IMR-90 (cell line): Measurements from ENCODE around the gene FOCAD. TPM values are rescaled to one million over a fixed set of nuclear protein-coding genes. Genes with fewer than 3 reads are reported as not detected.
A peak's percentile ranks its signal among the peaks of the same experiment; 100 is the strongest.

ENCODE experiments used
- ATAC-seq: fragments of 200-7000 bp; cut with Tn5 transposase; 2 replicates; pipeline ENCODE4 v1.9.1; 2020; ENCODE audit warnings: low read depth, mild to moderate bottlenecking, moderate library complexity
- BruUV-seq: library from RNA; stranded (reverse); fragments of 400-500 nt; replicated peaks from 2 replicates; lab custom pipeline; 2021; lab: Mats Ljungman, UMichigan
- CTCF ChIA-PET: fragments of 300-600 bp; formaldehyde crosslinking; extraction: SDS; loops from one replicate; lab custom pipeline; 2021; ENCODE audit warnings: antibody characterized with exemption; lab: Yijun Ruan, JAX
- POLR2A ChIA-PET: fragments of 300-600 bp; sonication (Branson Sonifier 250); formaldehyde crosslinking; loops from one replicate; lab custom pipeline; 2022; ENCODE audit warnings: antibody characterized with exemption; ENCODE audit not compliant: unreplicated experiment; lab: Charles Lee
- DNase-seq: peaks from one replicate; pipeline ENCODE4 v3.0.0; 2013
- H2AFZ ChIP-seq: replicated peaks from 2 replicates; pipeline ENCODE3; 2013; ENCODE audit warnings: low read length, mild to moderate bottlenecking; ENCODE audit not compliant: poor library complexity
- H2AK5ac ChIP-seq: 2 replicates; pipeline ENCODE4 v1.6.1; 2013; ENCODE audit warnings: low read depth, low read length, inconsistent platforms
- H2AK9ac ChIP-seq: replicated peaks from 2 replicates; pipeline ENCODE3; 2013; ENCODE audit warnings: mild to moderate bottlenecking, low read depth, low read length, moderate library complexity; ENCODE audit not compliant: poor library complexity
- H2BK120ac ChIP-seq: 2 replicates; pipeline ENCODE4 v1.6.1; 2013; ENCODE audit warnings: low read depth, low read length, inconsistent platforms
- H2BK15ac ChIP-seq: 3 replicates; pipeline ENCODE4 v1.6.1; 2013; ENCODE audit warnings: low read depth, low read length, inconsistent platforms
- H2BK20ac ChIP-seq: 2 replicates; pipeline ENCODE4 v1.6.1; 2013; ENCODE audit warnings: low read depth, mild to moderate bottlenecking, inconsistent platforms, low read length, moderate library complexity
- H2BK5ac ChIP-seq: 2 replicates; pipeline ENCODE4 v1.6.1; 2013; ENCODE audit warnings: mild to moderate bottlenecking, low read depth, low read length, inconsistent platforms; ENCODE audit not compliant: poor library complexity, severe bottlenecking
- H3K14ac ChIP-seq: replicated peaks from 2 replicates; pipeline ENCODE4 v1.6.1; 2013; ENCODE audit warnings: low read depth, low read length, inconsistent platforms
- H3K18ac ChIP-seq: 2 replicates; pipeline ENCODE4 v1.6.1; 2013; ENCODE audit warnings: low read depth, low read length, control low read depth
- H3K23ac ChIP-seq: 2 replicates; pipeline ENCODE4 v1.6.1; 2013; ENCODE audit warnings: low read depth, low read length, inconsistent platforms
- H3K27ac ChIP-seq: 2 replicates; pipeline ENCODE4 v1.5.1; 2013; ENCODE audit warnings: mild to moderate bottlenecking, control low read depth, low read length; ENCODE audit not compliant: insufficient read depth
- H3K27me3 ChIP-seq: 2 replicates; pipeline ENCODE4 v1.6.1; 2013; ENCODE audit warnings: low read length; ENCODE audit not compliant: control insufficient read depth, insufficient read depth
- H3K36me3 ChIP-seq: 2 replicates; pipeline ENCODE4 v1.6.1; 2013; ENCODE audit warnings: low read length, mixed read lengths; ENCODE audit not compliant: control insufficient read depth, insufficient read depth
- H3K4ac ChIP-seq: 2 replicates; pipeline ENCODE4 v1.6.1; 2013; ENCODE audit warnings: low read depth, low read length, inconsistent platforms
- H3K4me1 ChIP-seq: 2 replicates; pipeline ENCODE4 v1.6.1; 2013; ENCODE audit warnings: low read length, mixed read lengths; ENCODE audit not compliant: control insufficient read depth, insufficient read depth
- H3K4me2 ChIP-seq: 2 replicates; pipeline ENCODE4 v1.6.1; 2013; ENCODE audit warnings: low read depth, mild to moderate bottlenecking, control low read depth, low read length, moderate library complexity
- H3K4me3 ChIP-seq: 2 replicates; pipeline ENCODE4 v1.5.1; 2013; ENCODE audit warnings: low read depth, mild to moderate bottlenecking, control low read depth, low read length, moderate library complexity; ENCODE audit not compliant: insufficient read depth
- H3K56ac ChIP-seq: 2 replicates; pipeline ENCODE4 v1.6.1; 2013; ENCODE audit warnings: low read length, inconsistent platforms; ENCODE audit not compliant: insufficient read depth; ENCODE audit errors: extremely low read depth
- H3K79me1 ChIP-seq, 2 experiments: 2 replicates each; pipeline ENCODE4 v1.6.1; 2013; ENCODE audit warnings: low read length in 2 of 2, inconsistent platforms in 1 of 2, low read depth in 1 of 2
- H3K9ac ChIP-seq: 2 replicates; pipeline ENCODE4 v1.6.1; 2013; ENCODE audit warnings: low read depth, low read length, control low read depth
- H3K9me1 ChIP-seq: 2 replicates; pipeline ENCODE4 v1.6.1; 2013; ENCODE audit warnings: low read length, inconsistent platforms; ENCODE audit not compliant: insufficient read depth
- H3K9me3 ChIP-seq: 2 replicates; pipeline ENCODE4 v1.6.1; 2013; ENCODE audit warnings: low read length; ENCODE audit not compliant: control insufficient read depth, insufficient read depth
- H4K20me1 ChIP-seq: 2 replicates; pipeline ENCODE4 v1.6.1; 2013; ENCODE audit warnings: low read length, inconsistent platforms; ENCODE audit not compliant: insufficient read depth
- H4K5ac ChIP-seq: 2 replicates; pipeline ENCODE4 v1.6.1; 2013; ENCODE audit warnings: mild to moderate bottlenecking, low read depth, low read length, control low read depth
- H4K8ac ChIP-seq, 2 experiments: 2 replicates each; pipeline ENCODE4 v1.6.1; 2013; ENCODE audit warnings: low read depth in 2 of 2, low read length in 2 of 2, control low read depth in 1 of 2, inconsistent platforms in 1 of 2
- H4K91ac ChIP-seq: 2 replicates; pipeline ENCODE4 v1.6.1; 2013; ENCODE audit warnings: low read depth, low read length, inconsistent platforms; ENCODE audit not compliant: insufficient read depth
- BHLHE40 ChIP-seq: fragments of 150-350 bp; IDR thresholded peaks from 2 replicates; pipeline ENCODE4 v1.6.1; 2016; ENCODE audit warnings: mild to moderate bottlenecking, low read depth, low read length
- CEBPB ChIP-seq: IDR thresholded peaks from 2 replicates; pipeline ENCODE4 v1.6.1; 2012; ENCODE audit warnings: low read depth, low read length, improper control_type of control experiment
- CHD1 ChIP-seq: IDR thresholded peaks from 2 replicates; pipeline ENCODE4 v1.6.1; 2012; ENCODE audit warnings: low read depth, low read length, improper control_type of control experiment
- CTCF ChIP-seq: conservative IDR thresholded peaks from 2 replicates; pipeline ENCODE4 v1.5.1; 2012; ENCODE audit warnings: mild to moderate bottlenecking, low read depth, low read length, improper control_type of control experiment
- ELK1 ChIP-seq: fragments of 150-350 bp; IDR thresholded peaks from 2 replicates; pipeline ENCODE4 v1.6.1; 2016; ENCODE audit warnings: low read depth, mild to moderate bottlenecking, low read length, moderate library complexity, borderline replicate concordance
- MAFK ChIP-seq: IDR thresholded peaks from 2 replicates; pipeline ENCODE4 v1.6.1; 2012; ENCODE audit warnings: low read depth, low read length, improper control_type of control experiment
- MAZ ChIP-seq: IDR thresholded peaks from 2 replicates; pipeline ENCODE4 v1.6.1; 2012; ENCODE audit warnings: low read depth, mild to moderate bottlenecking, low read length, improper control_type of control experiment, moderate library complexity, borderline replicate concordance
- MXI1 ChIP-seq: IDR thresholded peaks from 2 replicates; pipeline ENCODE4 v1.6.1; 2012; ENCODE audit warnings: low read depth, mild to moderate bottlenecking, low read length, moderate library complexity, borderline replicate concordance
- NFE2L2 ChIP-seq: fragments of 150-350 bp; IDR thresholded peaks from 2 replicates; pipeline ENCODE4 v1.6.1; 2016; ENCODE audit warnings: low read depth, mild to moderate bottlenecking, low read length
- POLR2A ChIP-seq: IDR thresholded peaks from 2 replicates; pipeline ENCODE4 v1.6.1; 2012; ENCODE audit warnings: mild to moderate bottlenecking, low read depth, low read length
- RAD21 ChIP-seq: IDR thresholded peaks from 2 replicates; pipeline ENCODE4 v1.6.1; 2012; ENCODE audit warnings: low read length, improper control_type of control experiment
- RCOR1 ChIP-seq: IDR thresholded peaks from 2 replicates; pipeline ENCODE4 v1.6.1; 2012; ENCODE audit warnings: mild to moderate bottlenecking, low read length, improper control_type of control experiment; ENCODE audit not compliant: insufficient replicate concordance
- RFX5 ChIP-seq: IDR thresholded peaks from 2 replicates; pipeline ENCODE4 v1.8.0; 2012; ENCODE audit warnings: low read depth, mild to moderate bottlenecking, low read length, moderate library complexity
- SMC3 ChIP-seq: fragments of 150-350 bp; IDR thresholded peaks from 2 replicates; pipeline ENCODE4 v1.6.1; 2016; ENCODE audit warnings: low read depth, mild to moderate bottlenecking, antibody characterized with exemption, low read length, moderate library complexity
- USF2 ChIP-seq: fragments of 150-350 bp; IDR thresholded peaks from 2 replicates; pipeline ENCODE4 v1.6.1; 2017; ENCODE audit warnings: mild to moderate bottlenecking, antibody characterized with exemption, low read length, low read depth
- WGBS, 2 experiments: methylation state at CpG; one replicate each; pipeline versions ENCODE4 v1.1.5 to v1.1.7; 2013; ENCODE audit warnings: missing lambda C conversion rate in 2 of 2; ENCODE audit not compliant: insufficient read length in 1 of 2; ENCODE audit errors: extremely low coverage in 2 of 2; 5-methylcytosine and 5-hydroxymethylcytosine counted together
- dilution Hi-C: fragments of 300-500 bp; cut with HindIII; formaldehyde crosslinking; loops from one replicate; pipeline ENCODE4 v1.14.3; 2018; ENCODE audit warnings: low sequenced_read_pairs; ENCODE audit not compliant: unreplicated experiment
- in situ Hi-C: fragments of 300-500 bp; cut with MboI; formaldehyde crosslinking; loops from 3 replicates; pipeline ENCODE4 v1.14.3; 2019; ENCODE audit warnings: low sequenced_read_pairs, inconsistent platforms, mixed read lengths
- intact Hi-C: fragments of 100-400 bp; cut with micrococcal nuclease; formaldehyde crosslinking; loops from 2 replicates; pipeline ENCODE4 v1.10.0; 2022
- polyA plus RNA-seq, 3 experiments: library from polyadenylated mRNA; depleted of rRNA; stranded (reverse); fragments of >200 nt; gene quantifications; 2 replicates each; pipeline ENCODE4 v1.2.3, GENCODE V29; 2012; ENCODE audit warnings: low replicate concordance in 1 of 3
- total RNA-seq: library from RNA; depleted of rRNA; stranded (reverse); fragments of >200 nt; gene quantifications from 2 replicates; pipeline ENCODE4 v1.2.3, GENCODE V29; 2012

Gene FOCAD
- total and polyA plus RNA-seq, 2 of the 4 experiments (the other 2 are of a cell fraction) = 28.8 to 91.2 TPM

- Histone ChIP-seq H2AK5ac (no peak overlapping the region), H3K4me2 (peak overlapping the region; percentile 77), H3K18ac (peak overlapping the region; percentile 45; the same call in 1 of the 2 replicates), H3K9me3 (no peaks in the 10 kb centered on the region), H4K5ac (peak overlapping the region; percentile 27; the same call in 1 of the 2 replicates), H3K4me3 (peak overlapping the region; percentile 33), H3K14ac (0 out of 2 replicates have a peak overlapping the region, but pooled peaks have one; percentile 7), H3K9me1 (peaks cover 10% of the 10 kb centered on the region; the same call in 1 of the 2 replicates), H3K36me3 (no peaks in the 10 kb centered on the region), H2BK5ac (no peak overlapping the region), H3K79me1 (no peaks in the 10 kb centered on the region), H2AK9ac (peak overlapping the region; percentile 4), H3K27me3 (no peaks in the 10 kb centered on the region), H3K4ac (peak overlapping the region; percentile 12; the same call in 1 of the 2 replicates), H3K56ac (no peak overlapping the region), H2BK120ac (no peak overlapping the region), H3K23ac (no peak overlapping the region), H4K8ac (peak overlapping the region in 1 of 2 experiments; percentile 81; a peak in 2 of 4 replicates), H4K91ac (0 out of 2 replicates have a peak overlapping the region, but pooled peaks have one; percentile 10), H4K20me1 (no peaks in the 10 kb centered on the region), H2BK15ac (no peak overlapping the region), H2AFZ (peak overlapping the region; percentile 84), H3K9ac (peak overlapping the region; percentile 65), H2BK20ac (no peak overlapping the region), H3K27ac (no peak overlapping the region), H3K4me1 (peaks cover 7% of the 10 kb centered on the region)
- 66% methylated on average over 12 of the region's 22 CpGs; no CpG with 5 or more reads in 1 of the 2 experiments for WGBS, 2 experiments
- ChIA-PET POLR2A (no interaction called here), CTCF (no interaction called here)
- in situ Hi-C loops (no loop called here), intact Hi-C loops (no loop called here), dilution Hi-C loops (no loop called here)
- BruUV-seq = no TSS peak
- DNase-seq (no peak), ATAC-seq (no peak)
- TF ChIP-seq NFE2L2 = no peak
- TF ChIP-seq RFX5 = no peak
- no peak for TF ChIP-seq ELK1
- TF ChIP-seq BHLHE40 = no peak
- no peak for TF ChIP-seq MAFK
- TF ChIP-seq RCOR1 = no peak
- no peak for TF ChIP-seq MAZ
- no peak for TF ChIP-seq MXI1
- no peak for TF ChIP-seq USF2
- no peak for TF ChIP-seq CHD1
- TF ChIP-seq SMC3 = no peak
- no peak for TF ChIP-seq CEBPB
- TF ChIP-seq POLR2A = no peak
- TF ChIP-seq CTCF = no peak
- no peak for TF ChIP-seq RAD21
These were observed 347.7 kb downstream of the FOCAD start for GRCh38 chr9:21031808-21032183.
